Stimulated activated naive B cell treated with anti-CD40 and anti-IgM and Interleukin-4, amounts not matched to agents 10 μg/mL and 1 μg/mL and 100 μg/mL, for 72 hours (primary cell): ENCODE measurements around the gene SNCA.

Source experiments
- ATAC-seq, 2 donors: fragments of 150-1000 bp; cut with Tn5 transposase; replicated peaks; 2 replicates each; pipeline ENCODE4 v1.10.0; 2021; ENCODE audit warnings: moderate library complexity in 1 of 2
- DNase-seq: peaks from one replicate; pipeline ENCODE4 v3.0.0; 2021
- H3K27ac Mint-ChIP-seq: one replicate; pipeline ENCODE4 v1.8.0; 2022; ENCODE audit warnings: mild to moderate bottlenecking, mixed read lengths
- H3K27me3 Mint-ChIP-seq, 2 donors: one replicate each; pipeline ENCODE4 v1.8.0; 2022; ENCODE audit warnings: mixed read lengths in 2 of 2
- H3K36me3 Mint-ChIP-seq, 2 donors: one replicate each; pipeline ENCODE4 v1.8.0; 2022; ENCODE audit warnings: mixed read lengths in 2 of 2, mild to moderate bottlenecking in 1 of 2
- H3K4me1 Mint-ChIP-seq, 2 donors: one replicate each; pipeline ENCODE4 v1.8.0; 2022; ENCODE audit warnings: mixed read lengths in 2 of 2, mild to moderate bottlenecking in 1 of 2
- H3K4me3 Mint-ChIP-seq, 2 donors: one replicate each; pipeline ENCODE4 v1.8.0; 2022; ENCODE audit warnings: mild to moderate bottlenecking in 2 of 2, mixed read lengths in 2 of 2, moderate library complexity in 1 of 2
- H3K9me3 Mint-ChIP-seq, 2 donors: one replicate each; pipeline ENCODE4 v1.8.0; 2022; ENCODE audit warnings: mixed read lengths in 2 of 2, mild to moderate bottlenecking in 1 of 2

SNCA gene

DNA sequence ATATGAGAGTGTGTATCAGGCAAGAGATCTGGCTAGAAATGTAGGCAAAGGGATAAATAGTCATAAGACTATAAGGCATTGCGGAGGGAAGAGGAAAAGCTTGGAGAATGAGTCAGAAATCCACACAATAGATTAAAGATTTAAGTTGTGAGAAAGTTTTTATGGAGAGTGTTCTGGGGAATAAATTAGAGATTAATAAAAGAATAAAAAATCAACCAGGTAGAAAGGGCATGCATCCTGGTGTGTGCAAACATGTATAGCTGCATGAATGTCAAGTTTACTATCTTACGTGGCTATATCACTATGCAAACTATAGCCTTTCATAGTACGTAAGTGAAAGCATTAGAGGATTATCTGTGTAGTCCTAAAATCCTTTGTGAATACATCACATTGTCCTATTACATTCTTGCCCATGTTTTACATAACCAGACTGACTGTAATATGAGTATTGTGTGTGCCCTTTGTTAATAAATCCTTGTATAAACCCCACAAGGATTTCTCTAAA lies 36.9 kb downstream of the SNCA start:
- H3K4me1 Mint-ChIP-seq, result no peaks in the 10 kb centered on the region
- DNase-seq, result no peak
- H3K27ac Mint-ChIP-seq, result no peak overlapping the region
- no peaks in the 10 kb centered on the region for H3K9me3 Mint-ChIP-seq
- H3K27me3 Mint-ChIP-seq, result no peaks in the 10 kb centered on the region
- H3K4me3 Mint-ChIP-seq, result no peak overlapping the region
- ATAC-seq, result no peak
- no peaks in the 10 kb centered on the region for H3K36me3 Mint-ChIP-seq

DNA sequence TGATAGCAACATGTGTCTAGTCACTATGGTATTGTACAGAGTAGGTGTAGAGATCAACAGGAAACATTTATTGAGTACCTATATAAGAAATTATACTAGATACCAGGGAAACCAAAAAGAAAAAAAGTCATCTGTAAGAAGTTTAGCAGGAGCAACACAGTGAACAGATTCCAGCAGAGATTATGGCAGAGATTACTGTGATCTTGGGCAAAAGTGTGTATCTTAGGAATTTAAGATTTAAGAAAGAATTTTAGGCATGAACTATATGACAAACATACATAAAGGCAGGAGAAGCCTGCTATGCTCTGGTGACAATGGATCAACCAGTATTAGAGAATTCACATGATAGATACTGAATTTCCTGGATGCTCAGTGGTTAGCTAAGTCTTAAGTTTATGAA lies 37.9 kb downstream of the SNCA start:
- Mint-ChIP-seq H3K4me1 (no peaks in the 10 kb centered on the region), H3K4me3 (no peak overlapping the region), H3K27me3 (no peaks in the 10 kb centered on the region), H3K27ac (no peak overlapping the region), H3K36me3 (no peaks in the 10 kb centered on the region), H3K9me3 (no peaks in the 10 kb centered on the region)
- no peak for DNase-seq
- ATAC-seq, result no peak

DNA sequence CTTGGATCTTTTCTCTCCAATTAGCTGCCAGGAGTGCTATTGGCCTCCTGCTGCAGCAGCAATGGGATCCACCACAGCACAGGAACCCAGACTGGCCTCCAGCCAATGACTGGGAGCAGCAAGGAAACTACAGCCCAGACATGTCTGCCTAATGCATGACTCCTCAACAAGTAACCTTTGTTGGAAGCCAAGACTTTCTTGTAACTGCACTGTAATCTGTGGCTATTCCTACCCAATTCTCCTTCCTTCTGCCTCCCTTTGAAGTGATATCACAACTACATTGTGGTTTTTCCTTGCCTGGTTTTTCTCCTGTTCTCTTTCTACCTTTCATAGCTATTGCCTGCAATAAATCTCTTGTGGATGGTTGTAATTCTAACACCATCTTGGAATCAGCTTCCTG lies 39.8 kb downstream of the SNCA start:
- no peak for DNase-seq
- no peaks in the 10 kb centered on the region for H3K27me3 Mint-ChIP-seq
- H3K27ac Mint-ChIP-seq, result no peak overlapping the region
- no peak for ATAC-seq
- peaks cover 0 to 1% of the 10 kb centered on the region in 2 donors for H3K9me3 Mint-ChIP-seq
- H3K4me3 Mint-ChIP-seq, result no peak overlapping the region
- H3K4me1 Mint-ChIP-seq, result no peaks in the 10 kb centered on the region
- H3K36me3 Mint-ChIP-seq, result no peaks in the 10 kb centered on the region

DNA sequence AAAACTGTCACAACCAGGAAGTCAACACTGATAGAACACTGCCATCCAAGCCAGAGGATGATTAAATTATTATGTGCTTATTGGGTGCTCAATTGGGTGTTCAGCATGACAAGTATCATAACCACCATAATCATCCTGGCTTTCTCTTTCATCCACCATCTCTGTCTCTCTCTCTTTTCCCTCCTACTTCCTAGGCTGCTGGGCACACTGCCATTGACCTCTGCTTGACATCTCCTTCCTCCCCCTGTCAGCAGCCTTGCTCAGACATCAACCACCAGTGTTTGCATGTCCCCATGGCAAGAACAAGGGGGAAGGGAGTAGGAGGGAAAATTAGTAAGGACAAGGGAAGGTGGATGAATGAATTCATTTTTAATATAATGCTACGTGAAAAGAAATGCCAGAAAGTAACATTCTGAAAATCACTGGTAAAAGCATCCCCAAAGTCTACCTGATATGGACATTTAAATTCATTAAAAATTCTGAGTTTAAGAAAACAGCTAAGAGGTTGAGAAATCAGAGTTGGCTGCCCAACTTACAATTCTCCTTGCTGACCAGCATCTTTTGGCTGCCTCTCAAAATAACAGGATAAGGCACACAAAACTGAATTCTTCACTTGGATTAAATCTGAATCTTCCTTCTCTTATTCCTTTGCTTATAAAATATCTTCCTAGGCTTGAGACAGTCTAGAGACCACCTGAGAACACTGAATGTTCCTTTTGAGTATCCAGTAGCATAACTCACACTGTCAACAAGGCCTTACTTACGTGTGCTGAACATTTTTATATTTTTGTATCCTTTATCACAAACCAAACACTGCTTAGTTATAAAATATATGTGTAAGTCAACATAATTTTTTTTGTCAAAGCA lies 48.5 kb downstream of the SNCA start:
- Mint-ChIP-seq H3K4me3 (no peak overlapping the region), H3K27me3 (no peaks in the 10 kb centered on the region)
- no peak for DNase-seq

GRCh38 chr4:89784686-89785231 lies 52.2 kb downstream of the SNCA start:
- H3K9me3 Mint-ChIP-seq, result no peaks in the 10 kb centered on the region
- H3K4me3 Mint-ChIP-seq, result no peak overlapping the region
- no peak overlapping the region for H3K27ac Mint-ChIP-seq
- H3K27me3 Mint-ChIP-seq, result no peaks in the 10 kb centered on the region
- H3K36me3 Mint-ChIP-seq, result no peaks in the 10 kb centered on the region
- H3K4me1 Mint-ChIP-seq, result no peaks in the 10 kb centered on the region
- DNase-seq, result no peak
- ATAC-seq, result no peak

More for the DNA sequence above, 48.5 kb downstream of the SNCA start:
- peaks cover 0 to 3% of the 10 kb centered on the region in 2 donors for H3K9me3 Mint-ChIP-seq
- H3K4me1 Mint-ChIP-seq, result peaks cover 0 to 1% of the 10 kb centered on the region in 2 donors
- no peak for ATAC-seq
- no peaks in the 10 kb centered on the region for H3K36me3 Mint-ChIP-seq
- H3K27ac Mint-ChIP-seq, result no peak overlapping the region

DNA sequence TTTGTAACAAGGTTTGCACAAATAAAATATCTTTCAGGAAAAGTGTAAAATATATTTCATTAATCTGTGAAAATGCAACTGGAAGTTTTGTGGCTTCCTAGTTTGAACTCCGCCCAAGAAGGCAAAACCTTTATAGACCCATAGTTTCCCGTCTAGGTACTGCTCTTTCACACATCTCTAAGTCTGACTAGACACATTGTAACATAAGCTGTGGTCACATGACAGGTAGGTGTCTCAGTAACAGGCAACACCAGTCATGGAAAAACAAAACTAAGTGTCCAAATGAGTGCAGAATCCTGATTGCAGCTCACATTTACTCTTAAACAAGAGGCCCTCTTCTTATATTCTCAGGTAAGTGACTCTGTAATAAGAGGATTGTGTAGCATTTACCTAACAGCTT lies 55.6 kb downstream of the SNCA start:
- H3K4me3 Mint-ChIP-seq, result no peak overlapping the region
- peaks cover 0 to 3% of the 10 kb centered on the region in 2 donors for H3K36me3 Mint-ChIP-seq
- H3K27me3 Mint-ChIP-seq, result no peaks in the 10 kb centered on the region
- H3K4me1 Mint-ChIP-seq, result no peaks in the 10 kb centered on the region
- DNase-seq (no peak), ATAC-seq (no peak)
- no peak overlapping the region for H3K27ac Mint-ChIP-seq
- H3K9me3 Mint-ChIP-seq, result peaks cover 15 to 19% of the 10 kb centered on the region in 2 donors

GRCh38 chr4:89773805-89774204 lies 63.2 kb downstream of the SNCA start:
- H3K4me1 Mint-ChIP-seq, result no peaks in the 10 kb centered on the region
- H3K36me3 Mint-ChIP-seq, result peaks cover 0 to 3% of the 10 kb centered on the region in 2 donors
- H3K27ac Mint-ChIP-seq, result no peak overlapping the region
- no peak for ATAC-seq
- DNase-seq, result no peak
- no peak overlapping the region for H3K4me3 Mint-ChIP-seq
- H3K9me3 Mint-ChIP-seq, result peaks cover 11 to 13% of the 10 kb centered on the region in 2 donors
- H3K27me3 Mint-ChIP-seq, result no peaks in the 10 kb centered on the region

GRCh38 chr4:89769856-89770255 lies 67.1 kb downstream of the SNCA start:
- Mint-ChIP-seq H3K4me1 (no peaks in the 10 kb centered on the region), H3K36me3 (no peaks in the 10 kb centered on the region), H3K9me3 (peaks cover 0 to 1% of the 10 kb centered on the region in 2 donors), H3K4me3 (no peak overlapping the region), H3K27ac (no peak overlapping the region), H3K27me3 (no peaks in the 10 kb centered on the region)
- DNase-seq, result no peak
- ATAC-seq, result no peak

- no peaks in the 10 kb centered on the region for H3K9me3 Mint-ChIP-seq
- no peak overlapping the region for H3K27ac Mint-ChIP-seq
- no peaks in the 10 kb centered on the region for H3K4me1 Mint-ChIP-seq
- ATAC-seq (no peak), DNase-seq (no peak)
- H3K27me3 Mint-ChIP-seq, result no peaks in the 10 kb centered on the region
- H3K36me3 Mint-ChIP-seq, result no peaks in the 10 kb centered on the region
- no peak overlapping the region for H3K4me3 Mint-ChIP-seq
Observed at GRCh38 chr4:89767924-89768323, 69.0 kb downstream of the SNCA start.

GRCh38 chr4:89765966-89766365 lies 71.0 kb downstream of the SNCA start:
- Mint-ChIP-seq H3K4me3 (no peak overlapping the region), H3K9me3 (no peaks in the 10 kb centered on the region), H3K27me3 (no peaks in the 10 kb centered on the region), H3K36me3 (no peaks in the 10 kb centered on the region), H3K4me1 (no peaks in the 10 kb centered on the region), H3K27ac (no peak overlapping the region)
- no peak for ATAC-seq
- DNase-seq, result no peak

DNA sequence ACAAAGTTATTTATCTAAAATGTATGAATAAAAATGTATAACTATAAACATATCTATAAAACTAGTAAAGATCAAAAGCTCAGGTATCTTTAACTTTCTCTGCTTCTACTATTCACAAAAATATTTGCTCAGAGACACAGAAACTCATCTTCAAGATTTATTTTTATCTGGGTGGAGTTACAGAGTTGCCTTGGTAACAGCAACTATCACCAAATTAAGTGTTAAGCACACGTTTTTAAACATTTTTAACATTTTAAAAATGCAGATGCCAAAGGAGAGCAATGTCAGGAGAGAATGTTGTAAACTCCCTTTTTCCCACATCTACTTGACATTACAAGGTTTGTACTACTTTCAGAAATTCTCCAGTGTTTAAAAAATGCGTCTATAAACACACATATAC lies 71.4 kb downstream of the SNCA start:
- H3K36me3 Mint-ChIP-seq, result no peaks in the 10 kb centered on the region
- ATAC-seq (no peak), DNase-seq (no peak)
- H3K27me3 Mint-ChIP-seq, result no peaks in the 10 kb centered on the region
- H3K9me3 Mint-ChIP-seq, result no peaks in the 10 kb centered on the region
- H3K27ac Mint-ChIP-seq, result no peak overlapping the region
- H3K4me3 Mint-ChIP-seq, result no peak overlapping the region
- no peaks in the 10 kb centered on the region for H3K4me1 Mint-ChIP-seq

DNA sequence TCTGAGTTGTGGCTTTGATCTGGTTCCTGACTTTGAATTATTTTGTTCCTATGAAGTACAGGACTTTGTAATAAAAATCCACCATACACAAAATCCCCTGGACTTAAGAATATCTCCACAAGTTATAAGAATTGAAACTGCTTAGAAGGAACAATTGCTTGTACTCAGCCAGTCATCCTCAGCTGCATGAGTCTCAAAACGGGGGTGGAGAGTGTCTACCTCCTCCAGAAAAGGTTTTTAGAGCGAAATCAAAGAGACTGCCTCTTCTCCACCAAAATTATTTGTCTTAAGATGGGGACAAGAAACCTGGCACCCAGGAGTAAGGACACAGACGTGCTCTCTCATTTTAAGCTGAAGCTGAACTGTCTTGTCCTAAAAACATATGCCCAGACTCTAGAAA lies 74.7 kb downstream of the SNCA start:
- no peaks in the 10 kb centered on the region for H3K36me3 Mint-ChIP-seq
- H3K27me3 Mint-ChIP-seq, result no peaks in the 10 kb centered on the region
- H3K27ac Mint-ChIP-seq, result no peak overlapping the region
- ATAC-seq, result no peak
- DNase-seq, result no peak
- H3K9me3 Mint-ChIP-seq, result no peaks in the 10 kb centered on the region
- no peaks in the 10 kb centered on the region for H3K4me1 Mint-ChIP-seq
- no peak overlapping the region for H3K4me3 Mint-ChIP-seq

GRCh38 chr4:89759426-89759825 lies 77.5 kb downstream of the SNCA start:
- Mint-ChIP-seq H3K9me3 (no peaks in the 10 kb centered on the region), H3K4me1 (no peaks in the 10 kb centered on the region), H3K4me3 (no peak overlapping the region), H3K27me3 (no peaks in the 10 kb centered on the region), H3K36me3 (no peaks in the 10 kb centered on the region), H3K27ac (no peak overlapping the region)
- no peak for DNase-seq
- no peak for ATAC-seq

GRCh38 chr4:89757154-89757719 lies 79.7 kb downstream of the SNCA start:
- H3K9me3 Mint-ChIP-seq, result no peaks in the 10 kb centered on the region
- ATAC-seq (no peak), DNase-seq (no peak)
- H3K4me3 Mint-ChIP-seq, result no peak overlapping the region
- no peak overlapping the region for H3K27ac Mint-ChIP-seq
- H3K27me3 Mint-ChIP-seq, result no peaks in the 10 kb centered on the region
- H3K36me3 Mint-ChIP-seq, result no peaks in the 10 kb centered on the region
- H3K4me1 Mint-ChIP-seq, result no peaks in the 10 kb centered on the region

DNA sequence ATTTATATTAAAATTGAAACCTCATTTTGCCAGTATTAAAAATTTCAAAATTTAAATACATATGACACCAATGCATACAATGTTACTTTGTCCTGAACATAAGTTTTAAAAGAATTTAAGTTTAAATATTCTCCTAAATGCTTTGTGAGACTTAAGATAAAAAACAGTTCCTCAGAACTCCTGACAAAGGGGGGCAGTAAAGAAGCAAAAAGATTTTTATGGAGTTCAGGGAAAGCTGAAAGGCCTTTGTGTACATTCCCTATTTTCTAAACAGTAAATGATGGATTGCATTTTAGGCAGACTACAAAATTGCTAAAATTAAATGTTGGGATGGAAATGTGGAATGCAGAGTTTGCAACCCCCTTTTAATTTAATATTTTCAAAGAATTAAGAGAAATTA lies 81.7 kb downstream of the SNCA start:
- DNase-seq, result no peak

More for the DNA sequence above, 81.7 kb downstream of the SNCA start:
- ATAC-seq, result no peak
- H3K4me1 Mint-ChIP-seq, result no peaks in the 10 kb centered on the region
- no peak overlapping the region for H3K27ac Mint-ChIP-seq
- no peak overlapping the region for H3K4me3 Mint-ChIP-seq
- H3K27me3 Mint-ChIP-seq, result no peaks in the 10 kb centered on the region
- H3K9me3 Mint-ChIP-seq, result no peaks in the 10 kb centered on the region
- no peaks in the 10 kb centered on the region for H3K36me3 Mint-ChIP-seq
